ENCODE results near the gene INO80D.

- TF ChIP-seq ZNF565 (CRISPR knock-in tag; conservative IDR thresholded peaks at IDR 0.05; ENCODE audit: low read depth) (no peak), OSR1 (CRISPR knock-in tag; IDR thresholded peaks at IDR 0.05) (no peak), ZFP30 (CRISPR knock-in tag; IDR thresholded peaks at IDR 0.05) (no peak), CREB5 (CRISPR knock-in tag; IDR thresholded peaks at IDR 0.05; ENCODE audit: low read depth) (no peak), ZNF70 (CRISPR knock-in tag; IDR thresholded peaks at IDR 0.05) (no peak), POU6F1 (CRISPR knock-in tag; IDR thresholded peaks at IDR 0.05; ENCODE audit: borderline replicate concordance, low read depth) (no peak), GLIS3 (CRISPR knock-in tag; IDR thresholded peaks at IDR 0.05) (no peak), PATZ1 (CRISPR knock-in tag; IDR thresholded peaks at IDR 0.05; ENCODE audit: borderline replicate concordance) (no peak), ARNTL (CRISPR knock-in tag; IDR thresholded peaks at IDR 0.05; ENCODE audit: borderline replicate concordance, low read depth) (no peak), ZC3H10 (CRISPR knock-in tag; IDR thresholded peaks at IDR 0.05) (no peak), TSHZ2 (CRISPR knock-in tag; IDR thresholded peaks at IDR 0.05) (no peak), SNAI2 (CRISPR knock-in tag; IDR thresholded peaks at IDR 0.05) (no peak), RARB (CRISPR knock-in tag; IDR thresholded peaks at IDR 0.05) (no peak), ESRRG (CRISPR knock-in tag; IDR thresholded peaks at IDR 0.05) (no peak)
These were observed 36.6 kb downstream of the INO80D start for GRCh38 chr2:206049392-206049791.

All from SK-N-SH treated with all-trans-retinoic acid at 6 μM for 48 hours (cell line).